OCI-LY7 (cell line): ENCODE results near the gene CHMP1B. TPM values are rescaled to one million over a fixed set of nuclear protein-coding genes. Genes with fewer than 3 reads are reported as not detected.

Experiments
- BruUV-seq: library from RNA; stranded (reverse); fragments of 400-500 nt; replicated peaks from 2 replicates; lab custom pipeline; 2021; lab: Mats Ljungman, UMichigan
- CTCF ChIA-PET: fragments of 300-600 bp; sonication (Branson Sonifier 250); formaldehyde crosslinking; loops from one replicate; lab custom pipeline; 2022; ENCODE audit warnings: antibody characterized with exemption; ENCODE audit not compliant: unreplicated experiment; lab: Charles Lee
- POLR2A ChIA-PET: fragments of 300-600 bp; sonication (Branson Sonifier 250); formaldehyde crosslinking; loops from one replicate; lab custom pipeline; 2022; ENCODE audit warnings: antibody characterized with exemption; lab: Charles Lee
- DNase-seq: peaks from one replicate; pipeline ENCODE4 v3.0.0-alpha.2; 2015; ENCODE audit warnings: low spot score
- H2AFZ ChIP-seq: fragments of 200-600 bp; sonication (generic), shearing (Covaris generic); 2 replicates; pipeline ENCODE4 v1.6.1; 2014; ENCODE audit warnings: mild to moderate bottlenecking, antibody characterized with exemption, low read length, moderate library complexity
- H3K27ac ChIP-seq: fragments of 200-600 bp; sonication (generic); 2 replicates; pipeline ENCODE4 v1.5.1; 2014; ENCODE audit warnings: mixed run types, low read depth, mild to moderate bottlenecking, moderate library complexity, low read length, inconsistent platforms; ENCODE audit not compliant: poor library complexity, severe bottlenecking
- H3K36me3 ChIP-seq: fragments of 200-600 bp; sonication (generic); 2 replicates; pipeline ENCODE4 v1.6.1; 2014; ENCODE audit warnings: mild to moderate bottlenecking, antibody characterized with exemption, low read length, moderate library complexity, mixed read lengths; ENCODE audit not compliant: insufficient read depth
- H3K4me1 ChIP-seq: fragments of 200-600 bp; sonication (generic); 2 replicates; pipeline ENCODE4 v1.5.1; 2014; ENCODE audit warnings: mild to moderate bottlenecking, low read length; ENCODE audit not compliant: insufficient read depth, poor library complexity, severe bottlenecking
- H3K4me2 ChIP-seq: fragments of 200-600 bp; sonication (generic); 2 replicates; pipeline ENCODE4 v1.6.1; 2014; ENCODE audit warnings: mild to moderate bottlenecking, low read length
- H3K4me3 ChIP-seq: fragments of 200-600 bp; sonication (generic); 2 replicates; pipeline ENCODE4 v1.5.1; 2014; ENCODE audit warnings: mild to moderate bottlenecking, low read depth, low read length; ENCODE audit not compliant: poor library complexity, severe bottlenecking
- H3K79me2 ChIP-seq: fragments of 200-600 bp; sonication (generic); 2 replicates; pipeline ENCODE4 v1.6.1; 2016; ENCODE audit warnings: low read depth, mild to moderate bottlenecking, low read length, moderate library complexity, mixed read lengths; ENCODE audit not compliant: insufficient read depth
- H3K9me2 ChIP-seq: fragments of 200-600 bp; sonication (generic); 2 replicates; pipeline ENCODE4 v1.6.1; 2016; ENCODE audit warnings: mild to moderate bottlenecking, low read length, mixed read lengths; ENCODE audit not compliant: insufficient read depth
- H3K9me3 ChIP-seq: fragments of 200-600 bp; sonication (generic); 2 replicates; pipeline ENCODE4 v1.6.1; 2014; ENCODE audit warnings: mild to moderate bottlenecking, mixed run types, low read length, mixed read lengths
- H4K20me1 ChIP-seq: fragments of 200-600 bp; sonication (generic); 2 replicates; pipeline ENCODE4 v1.6.1; 2014; ENCODE audit warnings: mild to moderate bottlenecking, antibody characterized with exemption, low read length, moderate library complexity, mixed read lengths; ENCODE audit not compliant: insufficient read depth
- EZH2phosphoT487 ChIP-seq: fragments of 200-600 bp; sonication (generic); IDR thresholded peaks from 2 replicates; pipeline ENCODE4 v1.6.1; 2018; ENCODE audit warnings: low read depth, borderline replicate concordance, mild to moderate bottlenecking, mixed run types, antibody characterized with exemption, low read length, moderate library complexity, mixed read lengths
- intact Hi-C: fragments of 100-400 bp; cut with micrococcal nuclease; formaldehyde crosslinking; loops from one replicate; pipeline ENCODE4 v1.10.0; 2022; ENCODE audit not compliant: unreplicated experiment
- total RNA-seq, 2 experiments: library from RNA; depleted of rRNA in 1 of 2; stranded (reverse); fragments of >200 nt in 1 of 2; shearing (Covaris generic) in 1 of 2; gene quantifications; 2 replicates each; pipeline ENCODE4 v1.2.3, GENCODE V29; 2014 to 2022
- TF ChIP-seq, protein P1 (sequence below): fragments of 200-600 bp; sonication (generic); conservative IDR thresholded peaks from 2 replicates; pipeline ENCODE4 v1.5.1; 2014; ENCODE audit warnings: mild to moderate bottlenecking, antibody characterized with exemption, low read length, moderate library complexity, mixed read lengths

CHMP1B gene
- total RNA-seq, 2 experiments from 2014 or later = 24.2 to 29.3 TPM

GRCh38 chr18:11828786-11829432, 22.3 kb upstream of the CHMP1B start:
- no peaks in the 10 kb centered on the region for H4K20me1 ChIP-seq
- H3K9me2 ChIP-seq = no peaks in the 10 kb centered on the region
- H3K4me1 ChIP-seq = no peaks in the 10 kb centered on the region
- no peak overlapping the region for H2AFZ ChIP-seq
- no peaks in the 10 kb centered on the region for H3K36me3 ChIP-seq
- no peak overlapping the region for H3K4me3 ChIP-seq
- H3K4me2 ChIP-seq = no peak overlapping the region
- ChIA-PET POLR2A (interaction anchor here (0.7 kb wide), 1 partner anchor 274 kb away, joined by 3 read pairs; no protein-coding TSS in a partner anchor), CTCF (no interaction called here)
- H3K27ac ChIP-seq = no peak overlapping the region
- no peak for DNase-seq
- H3K9me3 ChIP-seq = 0 out of 2 replicates have a peak, but pooled peaks cover 3% of the 10 kb centered on the region
- H3K79me2 ChIP-seq = no peaks in the 10 kb centered on the region
- intact Hi-C loops = no loop called here
- BruUV-seq = no TSS peak
- TF ChIP-seq, protein P1, sequence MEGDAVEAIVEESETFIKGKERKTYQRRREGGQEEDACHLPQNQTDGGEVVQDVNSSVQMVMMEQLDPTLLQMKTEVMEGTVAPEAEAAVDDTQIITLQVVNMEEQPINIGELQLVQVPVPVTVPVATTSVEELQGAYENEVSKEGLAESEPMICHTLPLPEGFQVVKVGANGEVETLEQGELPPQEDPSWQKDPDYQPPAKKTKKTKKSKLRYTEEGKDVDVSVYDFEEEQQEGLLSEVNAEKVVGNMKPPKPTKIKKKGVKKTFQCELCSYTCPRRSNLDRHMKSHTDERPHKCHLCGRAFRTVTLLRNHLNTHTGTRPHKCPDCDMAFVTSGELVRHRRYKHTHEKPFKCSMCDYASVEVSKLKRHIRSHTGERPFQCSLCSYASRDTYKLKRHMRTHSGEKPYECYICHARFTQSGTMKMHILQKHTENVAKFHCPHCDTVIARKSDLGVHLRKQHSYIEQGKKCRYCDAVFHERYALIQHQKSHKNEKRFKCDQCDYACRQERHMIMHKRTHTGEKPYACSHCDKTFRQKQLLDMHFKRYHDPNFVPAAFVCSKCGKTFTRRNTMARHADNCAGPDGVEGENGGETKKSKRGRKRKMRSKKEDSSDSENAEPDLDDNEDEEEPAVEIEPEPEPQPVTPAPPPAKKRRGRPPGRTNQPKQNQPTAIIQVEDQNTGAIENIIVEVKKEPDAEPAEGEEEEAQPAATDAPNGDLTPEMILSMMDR = no peak
- no peak for TF ChIP-seq EZH2phosphoT487

DNA sequence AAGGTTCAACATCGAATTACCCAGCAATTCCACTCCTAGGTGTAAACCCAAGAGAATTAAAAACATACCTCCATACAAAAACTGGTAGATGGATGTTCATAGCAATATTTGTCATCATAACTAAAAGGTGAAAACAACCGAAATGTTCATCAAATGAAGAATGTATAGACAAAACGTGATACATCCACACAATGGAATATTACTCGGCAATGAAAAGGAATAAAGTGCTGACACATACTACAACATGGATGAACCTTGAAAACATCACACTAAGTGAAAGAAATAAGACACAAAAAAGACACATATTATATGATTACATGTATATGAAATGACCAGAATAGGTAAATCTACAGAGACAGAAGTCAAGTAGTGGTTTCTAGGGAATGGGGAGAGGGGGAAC, 20.6 kb upstream of the CHMP1B start:
- H4K20me1 ChIP-seq = no peaks in the 10 kb centered on the region
- ChIA-PET POLR2A (no interaction called here), CTCF (no interaction called here)
- H3K4me2 ChIP-seq = no peak overlapping the region
- H3K9me2 ChIP-seq = no peaks in the 10 kb centered on the region
- H3K27ac ChIP-seq = no peak overlapping the region
- H3K4me1 ChIP-seq = no peaks in the 10 kb centered on the region
- H2AFZ ChIP-seq = no peak overlapping the region
- 0 out of 2 replicates have a peak, but pooled peaks cover 3% of the 10 kb centered on the region for H3K9me3 ChIP-seq
- H3K79me2 ChIP-seq = no peaks in the 10 kb centered on the region
- TF ChIP-seq, protein P1 = no peak
- no peak for TF ChIP-seq EZH2phosphoT487
- H3K36me3 ChIP-seq = no peaks in the 10 kb centered on the region
- no peak for DNase-seq
- intact Hi-C loops = no loop called here
- no TSS peak for BruUV-seq
- no peak overlapping the region for H3K4me3 ChIP-seq

DNA sequence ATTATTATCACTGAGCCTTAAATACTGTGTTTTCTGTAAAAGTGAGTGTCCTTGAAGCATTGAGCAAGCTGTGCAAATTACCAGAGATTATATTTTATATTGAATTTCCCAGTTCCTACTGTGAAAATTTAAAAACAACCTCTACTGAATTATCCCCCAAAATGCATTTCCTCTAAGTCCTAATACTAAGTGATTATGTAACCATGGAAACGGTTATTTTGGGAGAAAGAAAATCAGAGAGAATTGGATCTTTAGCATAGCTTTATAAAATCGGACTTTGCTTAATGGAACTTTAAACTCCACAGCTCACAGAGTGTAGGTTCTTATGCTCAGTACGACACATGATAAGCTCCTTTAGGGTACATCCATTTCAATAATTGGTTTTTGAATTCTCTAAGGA, 19.3 kb upstream of the CHMP1B start:
- Histone ChIP-seq H3K4me2 (no peak overlapping the region), H3K27ac (no peak overlapping the region), H3K9me3 (0 out of 2 replicates have a peak, but pooled peaks cover 3% of the 10 kb centered on the region), H3K36me3 (no peaks in the 10 kb centered on the region), H3K79me2 (no peaks in the 10 kb centered on the region), H3K4me3 (no peak overlapping the region), H2AFZ (no peak overlapping the region), H4K20me1 (no peaks in the 10 kb centered on the region), H3K4me1 (no peaks in the 10 kb centered on the region), H3K9me2 (no peaks in the 10 kb centered on the region)
- intact Hi-C loops = no loop called here
- no peak for DNase-seq
- POLR2A ChIA-PET = no interaction called here
- CTCF ChIA-PET = no interaction called here
- no TSS peak for BruUV-seq
- TF ChIP-seq, protein P1 = no peak
- no peak for TF ChIP-seq EZH2phosphoT487
